K562 (cell line): Measurements from ENCODE around the gene SUFU. TPM values are rescaled to one million over a fixed set of nuclear protein-coding genes. Genes with fewer than 3 reads are reported as not detected.
A peak's percentile ranks its signal among the peaks of the same experiment; 100 is the strongest.

ENCODE experiments used
- ARID1B ChIP-seq: fragments of 450-650 bp; IDR thresholded peaks from 2 replicates; pipeline ENCODE4 v1.6.1; 2016; ENCODE audit warnings: antibody characterized with exemption, mild to moderate bottlenecking, inconsistent platforms
- ARID2 ChIP-seq: fragments of 450-650 bp; IDR thresholded peaks from 2 replicates; pipeline ENCODE4 v1.6.1; 2017; ENCODE audit warnings: antibody characterized with exemption, mild to moderate bottlenecking
- BACH1 ChIP-seq: fragments of 200-800 bp; sonication (Bioruptor generic); IDR thresholded peaks from 2 replicates; pipeline ENCODE4 v1.6.1; 2016; ENCODE audit warnings: missing genetic modification characterization, missing compliant biosample characterization
- CBFA2T3 ChIP-seq: fragments of 450-650 bp; IDR thresholded peaks from 2 replicates; pipeline ENCODE4 v1.6.1; 2017
- CCAR2 ChIP-seq: fragments of 200-400 bp; formaldehyde crosslinking; IDR thresholded peaks from 2 replicates; pipeline ENCODE4 v1.6.1; 2017; ENCODE audit warnings: mild to moderate bottlenecking, low read depth, low read length
- DNMT1 ChIP-seq: fragments of 450-650 bp; IDR thresholded peaks from 2 replicates; pipeline ENCODE4 v1.6.1; 2016; ENCODE audit warnings: antibody characterized with exemption, mild to moderate bottlenecking
- ETV5 ChIP-seq: sonication (generic); formaldehyde crosslinking; IDR thresholded peaks from 2 replicates; pipeline ENCODE4 v1.4.0; 2020; ENCODE audit warnings: low read depth, mild to moderate bottlenecking, missing genetic modification reagents
- GTF2F1 ChIP-seq: IDR thresholded peaks from 2 replicates; pipeline ENCODE4 v1.6.1; 2011; ENCODE audit warnings: low read depth, low read length, improper control_type of control experiment
- HDAC1 ChIP-seq, 2 experiments: fragments of 450-650 bp; IDR thresholded peaks; 2 replicates each; pipeline ENCODE4 v1.6.1; 2016 to 2017; ENCODE audit warnings: inconsistent platforms in 1 of 2, mild to moderate bottlenecking in 1 of 2, moderate library complexity in 1 of 2
- HIVEP1 ChIP-seq: fragments of 250-450 bp; sonication (Bioruptor Pico); IDR thresholded peaks from 2 replicates; pipeline ENCODE4 v1.4.0; 2020; ENCODE audit warnings: mild to moderate bottlenecking
- IFI16 ChIP-seq: fragments of 250-450 bp; sonication (Bioruptor Pico); IDR thresholded peaks from 2 replicates; pipeline ENCODE4 v2.1.2; 2022; ENCODE audit warnings: mild to moderate bottlenecking, inconsistent platforms
- PHB2 ChIP-seq: fragments of 450-650 bp; IDR thresholded peaks from 2 replicates; pipeline ENCODE4 v1.6.1; 2017; ENCODE audit warnings: low read depth
- POLR2A ChIP-seq: fragments of 450-650 bp; conservative IDR thresholded peaks from 2 replicates; pipeline ENCODE4 v1.6.1; 2016
- SMAD3 ChIP-seq: fragments of 450-650 bp; formaldehyde crosslinking; conservative IDR thresholded peaks from 2 replicates; pipeline ENCODE4 v1.4.0; 2020; ENCODE audit warnings: mild to moderate bottlenecking
- TAF7 ChIP-seq: fragments of 450-650 bp; IDR thresholded peaks from 2 replicates; pipeline ENCODE4 v1.6.1; 2016; ENCODE audit warnings: missing genetic modification characterization, missing compliant biosample characterization
- TAL1 ChIP-seq: fragments of 450-650 bp; IDR thresholded peaks from 2 replicates; pipeline ENCODE4 v1.6.1; 2016; ENCODE audit warnings: mild to moderate bottlenecking
- TEAD4 ChIP-seq, 2 experiments: sonication (generic) in 1 of 2; formaldehyde crosslinking in 1 of 2; IDR thresholded peaks; 2 replicates each; pipeline versions ENCODE4 v1.6.1 to v1.8.0; 2012 to 2022; ENCODE audit warnings: borderline replicate concordance in 1 of 2, inconsistent platforms in 1 of 2, low read length in 1 of 2, mild to moderate bottlenecking in 1 of 2, missing genetic modification reagents in 1 of 2
- ZBTB17 ChIP-seq: fragments of 450-650 bp; formaldehyde crosslinking; IDR thresholded peaks from 2 replicates; pipeline ENCODE4 v1.4.0; 2020; ENCODE audit warnings: mild to moderate bottlenecking
- ZBTB7A ChIP-seq: IDR thresholded peaks from 2 replicates; pipeline ENCODE4 v1.6.1; 2011; ENCODE audit warnings: low read depth, mild to moderate bottlenecking, low read length, moderate library complexity, borderline replicate concordance; ENCODE audit not compliant: control insufficient read depth
- ZNF23 ChIP-seq: fragments of 250-450 bp; sonication (Bioruptor Pico); IDR thresholded peaks from 2 replicates; pipeline ENCODE4 v1.4.0; 2020; ENCODE audit warnings: mild to moderate bottlenecking
- ZNF232 ChIP-seq: sonication (generic); formaldehyde crosslinking; IDR thresholded peaks from 2 replicates; pipeline ENCODE4 v1.8.0; 2022; ENCODE audit warnings: mild to moderate bottlenecking, missing genetic modification reagents
- ZNF324 ChIP-seq: fragments of 250-450 bp; sonication (Bioruptor Pico); IDR thresholded peaks from 2 replicates; pipeline ENCODE4 v1.4.0; 2020; ENCODE audit warnings: mild to moderate bottlenecking
- ZNF589 ChIP-seq: fragments of 200-800 bp; sonication (Bioruptor generic); IDR thresholded peaks from 2 replicates; pipeline ENCODE4 v1.6.1; 2016; ENCODE audit warnings: low read depth, missing genetic modification characterization, missing compliant biosample characterization
- ZNF668 ChIP-seq: fragments of 250-450 bp; sonication (Bioruptor Pico); IDR thresholded peaks from 2 replicates; pipeline ENCODE4 v1.8.0; 2022; ENCODE audit warnings: mild to moderate bottlenecking, inconsistent platforms
- ZNF778 ChIP-seq: fragments of 450-650 bp; formaldehyde crosslinking; IDR thresholded peaks from 2 replicates; pipeline ENCODE4 v1.4.0; 2020; ENCODE audit warnings: mild to moderate bottlenecking, moderate library complexity
- polyA plus RNA-seq, 8 experiments: library from polyadenylated mRNA; depleted of rRNA in 4 of 8; stranded (reverse) in 5 of 8; unstranded in 3 of 8; fragments of >200 nt; fragmentation: Nextera tagmentation in 2 of 8; fragmentation: Illumina TruSeq in 1 of 8; extraction: Ambion mirVana in 2 of 8; extraction: Trizol in 1 of 8; gene quantifications; 2 replicates each; pipeline versions ENCODE4 v1.2.1 to v1.2.3, GENCODE V29; 2011 to 2014; ENCODE audit warnings: inconsistent platforms in 1 of 8, missing spikeins in 1 of 8
- total RNA-seq, 7 experiments: library from RNA; depleted of rRNA in 6 of 7; stranded (reverse); fragments of >200 nt in 6 of 7; fragmentation: Illumina TruSeq in 2 of 7; extraction: Trizol in 2 of 7; gene quantifications; 2 replicates each; pipeline versions ENCODE4 v1.2.1 to v1.2.3, GENCODE V29; 2011 to 2021; ENCODE audit warnings: low replicate concordance in 1 of 7
- TF ChIP-seq, protein P1 (sequence below): sonication (generic); formaldehyde crosslinking; IDR thresholded peaks from 2 replicates; pipeline ENCODE4 v1.8.0; 2022; ENCODE audit warnings: mild to moderate bottlenecking, missing genetic modification reagents
- TF ChIP-seq, protein P2 (sequence below), 2 experiments: fragments of 450-650 bp; conservative IDR thresholded peaks; 2 replicates each; pipeline ENCODE4 v1.6.1; 2017; ENCODE audit warnings: mild to moderate bottlenecking in 2 of 2, moderate library complexity in 2 of 2
- TF ChIP-seq, protein P3 (sequence below): fragments of 450-650 bp; IDR thresholded peaks from 2 replicates; pipeline ENCODE4 v1.6.1; 2014; ENCODE audit warnings: low read depth, mild to moderate bottlenecking, moderate library complexity, borderline replicate concordance

Gene SUFU
- total and polyA plus RNA-seq, 9 of the 15 experiments (the other 6 are each of a cell fraction or from before 2014, with no cell fraction given) = 0.59 to 6.3 (median 0.82) TPM

DNA sequence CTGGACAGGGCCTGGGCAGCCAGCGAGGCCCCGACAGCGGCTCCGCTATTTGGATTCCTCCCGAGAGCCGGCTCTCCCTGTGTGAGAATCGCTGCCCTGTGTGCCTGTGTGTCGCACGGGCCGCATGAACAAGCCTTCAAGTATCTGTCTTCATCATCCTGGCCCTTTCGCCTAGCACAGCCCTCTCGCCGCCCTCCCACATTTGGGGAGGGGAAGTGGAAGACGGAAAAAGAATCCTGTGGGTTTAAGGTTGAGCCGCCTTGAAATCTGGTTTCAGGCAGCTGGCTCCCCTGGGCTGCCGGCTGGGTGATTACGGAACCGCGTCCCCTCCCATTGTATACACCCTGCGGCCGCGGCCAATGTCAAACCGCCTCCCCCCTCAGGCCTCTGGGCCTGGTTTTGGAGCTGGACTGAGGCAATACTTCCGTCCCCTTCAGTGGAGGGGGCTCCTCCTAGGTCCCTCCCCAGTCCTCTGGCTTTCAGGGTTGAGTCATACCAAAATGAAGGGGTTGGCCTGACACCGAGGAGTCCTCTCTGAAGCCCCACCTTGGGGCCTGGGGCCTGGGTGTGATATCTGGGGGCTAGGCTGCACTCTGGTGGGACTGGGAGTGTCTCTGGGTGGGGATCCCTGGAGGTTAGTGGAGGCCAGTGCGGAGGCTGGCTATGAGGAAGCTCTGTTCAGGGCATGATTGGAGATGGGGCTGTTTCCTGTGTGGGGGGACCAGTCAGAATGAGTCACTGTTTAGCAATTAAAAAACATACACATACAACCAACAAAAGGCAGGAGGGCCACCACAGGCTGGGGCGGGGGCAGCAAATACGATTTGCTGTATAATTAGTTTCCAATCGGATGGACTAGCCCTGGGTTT lies 142.2 kb downstream of the SUFU start (continued):
- TF ChIP-seq ZNF324 (CRISPR knock-in tag) = no peak
- TF ChIP-seq HDAC1 (IDR thresholded peaks at IDR 0.05) = peak in 1 of 2 experiments; percentile 20; a peak in 1 of 4 replicates
- no peak for TF ChIP-seq DNMT1
- no peak for TF ChIP-seq IFI16 (CRISPR knock-in tag)
- TF ChIP-seq, protein P1, sequence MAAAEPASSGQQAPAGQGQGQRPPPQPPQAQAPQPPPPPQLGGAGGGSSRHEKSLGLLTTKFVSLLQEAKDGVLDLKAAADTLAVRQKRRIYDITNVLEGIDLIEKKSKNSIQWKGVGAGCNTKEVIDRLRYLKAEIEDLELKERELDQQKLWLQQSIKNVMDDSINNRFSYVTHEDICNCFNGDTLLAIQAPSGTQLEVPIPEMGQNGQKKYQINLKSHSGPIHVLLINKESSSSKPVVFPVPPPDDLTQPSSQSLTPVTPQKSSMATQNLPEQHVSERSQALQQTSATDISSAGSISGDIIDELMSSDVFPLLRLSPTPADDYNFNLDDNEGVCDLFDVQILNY (CRISPR knock-in tag) = no peak
- TF ChIP-seq GTF2F1 = no peak
- peak; percentile 64 for TF ChIP-seq CBFA2T3
- peak; percentile 38; the same call in 1 of the 2 replicates for TF ChIP-seq ETV5 (CRISPR knock-in tag)
- TF ChIP-seq BACH1 (tag) = no peak
- no peak for TF ChIP-seq ZNF23 (CRISPR knock-in tag)
- no peak for TF ChIP-seq PHB2
- no peak for TF ChIP-seq CCAR2
- peak; percentile 69 for TF ChIP-seq POLR2A
- TF ChIP-seq ZBTB7A = peak; percentile 77
- TF ChIP-seq, protein P2, sequence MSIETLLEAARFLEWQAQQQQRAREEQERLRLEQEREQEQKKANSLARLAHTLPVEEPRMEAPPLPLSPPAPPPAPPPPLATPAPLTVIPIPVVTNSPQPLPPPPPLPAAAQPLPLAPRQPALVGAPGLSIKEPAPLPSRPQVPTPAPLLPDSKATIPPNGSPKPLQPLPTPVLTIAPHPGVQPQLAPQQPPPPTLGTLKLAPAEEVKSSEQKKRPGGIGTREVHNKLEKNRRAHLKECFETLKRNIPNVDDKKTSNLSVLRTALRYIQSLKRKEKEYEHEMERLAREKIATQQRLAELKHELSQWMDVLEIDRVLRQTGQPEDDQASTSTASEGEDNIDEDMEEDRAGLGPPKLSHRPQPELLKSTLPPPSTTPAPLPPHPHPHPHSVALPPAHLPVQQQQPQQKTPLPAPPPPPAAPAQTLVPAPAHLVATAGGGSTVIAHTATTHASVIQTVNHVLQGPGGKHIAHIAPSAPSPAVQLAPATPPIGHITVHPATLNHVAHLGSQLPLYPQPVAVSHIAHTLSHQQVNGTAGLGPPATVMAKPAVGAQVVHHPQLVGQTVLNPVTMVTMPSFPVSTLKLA (conservative IDR thresholded peaks at IDR 0.05) = peak; percentile 50 to 60; a peak in 3 of 4 replicates
- no peak for TF ChIP-seq ZNF668
- TF ChIP-seq ZNF232 (CRISPR knock-in tag) = no peak
- TF ChIP-seq, protein P3, sequence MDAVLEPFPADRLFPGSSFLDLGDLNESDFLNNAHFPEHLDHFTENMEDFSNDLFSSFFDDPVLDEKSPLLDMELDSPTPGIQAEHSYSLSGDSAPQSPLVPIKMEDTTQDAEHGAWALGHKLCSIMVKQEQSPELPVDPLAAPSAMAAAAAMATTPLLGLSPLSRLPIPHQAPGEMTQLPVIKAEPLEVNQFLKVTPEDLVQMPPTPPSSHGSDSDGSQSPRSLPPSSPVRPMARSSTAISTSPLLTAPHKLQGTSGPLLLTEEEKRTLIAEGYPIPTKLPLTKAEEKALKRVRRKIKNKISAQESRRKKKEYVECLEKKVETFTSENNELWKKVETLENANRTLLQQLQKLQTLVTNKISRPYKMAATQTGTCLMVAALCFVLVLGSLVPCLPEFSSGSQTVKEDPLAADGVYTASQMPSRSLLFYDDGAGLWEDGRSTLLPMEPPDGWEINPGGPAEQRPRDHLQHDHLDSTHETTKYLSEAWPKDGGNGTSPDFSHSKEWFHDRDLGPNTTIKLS = peak; percentile 22; the same call in 1 of the 2 replicates
- TF ChIP-seq TAF7 = no peak
- 0 out of 2 replicates have a peak, but pooled peaks have one; percentile 4 for TF ChIP-seq TEAD4 (IDR thresholded peaks at IDR 0.05; ENCODE audit: low read length)
- no peak for TF ChIP-seq TEAD4 (CRISPR knock-in tag; IDR thresholded peaks at IDR 0.05; ENCODE audit: borderline replicate concordance)
- peak; percentile 35; the same call in 1 of the 2 replicates for TF ChIP-seq ZNF589 (CRISPR knock-in tag)
- 0 out of 2 replicates have a peak, but pooled peaks have one; percentile 13 for TF ChIP-seq TAL1
- peak; percentile 72 for TF ChIP-seq ARID1B
- TF ChIP-seq ZBTB17 (CRISPR knock-in tag) = no peak
- no peak for TF ChIP-seq ARID2
- TF ChIP-seq ZNF778 (CRISPR knock-in tag) = no peak
- TF ChIP-seq HIVEP1 (CRISPR knock-in tag) = no peak
- TF ChIP-seq SMAD3 (CRISPR knock-in tag) = no peak
